ENCODE results near the gene TPD52L1. TPM values are rescaled to one million over a fixed set of nuclear protein-coding genes. Genes with fewer than 3 reads are reported as not detected.

Gene TPD52L1
- total and polyA plus RNA-seq, 2 of the 13 experiments (the other 11 are each of a cell fraction or from before 2014, with no cell fraction given), result 0.49 to 0.53 TPM

GRCh38 chr6:125165776-125166175 lies 12.2 kb downstream of the TPD52L1 start (continued):
- no peak for TF ChIP-seq CSRNP2 (CRISPR knock-in tag; conservative IDR thresholded peaks at IDR 0.05; ENCODE audit: low read depth)

GRCh38 chr6:125166711-125167110 lies 13.1 kb downstream of the TPD52L1 start:
- no TSS peak for BruUV-seq (replicated peaks)
- Histone ChIP-seq H4K20me1 (ENCODE audit: insufficient read depth, low read length) (no peaks in the 10 kb centered on the region), H3K27ac (ENCODE audit: extremely low read length, insufficient read depth, low read length) (no peak overlapping the region), H3K9ac (ENCODE audit: insufficient read depth, low read depth, low read length) (no peak overlapping the region), H3K4me3 (replicated peaks in 1 of 3; ENCODE audit: insufficient read depth in 1 of 3, low read depth in 2 of 3, low read length in 3 of 3) (no peak overlapping the region), H3K4me1 (ENCODE audit: insufficient read depth, low read length) (no peaks in the 10 kb centered on the region), H2AFZ (ENCODE audit: low read length) (no peak overlapping the region), H3K27me3 (ENCODE audit: control insufficient read depth in 1 of 2, insufficient read depth in 2 of 2, low read length in 2 of 2) (no peaks in the 10 kb centered on the region), H3K36me3 (replicated peaks in 1 of 2; ENCODE audit: control insufficient read depth in 1 of 2, insufficient read depth in 2 of 2, low read length in 2 of 2) (no peaks in the 10 kb centered on the region), H3K9me3 (ENCODE audit: low read length) (no peaks in the 10 kb centered on the region), H3K4me2 (ENCODE audit: low read depth, low read length) (no peak overlapping the region), H3K79me2 (ENCODE audit: insufficient read depth, low read length) (no peaks in the 10 kb centered on the region)
- FAIRE-seq (no peak), DNase-seq (ENCODE audit: low spot score) (no peak), ATAC-seq (no peak)
- in situ Hi-C loops (cut with HindIII; ENCODE audit: extremely low pct_ligation_motif_present, low pct_unique_long_range_greater_than_20kb), result no loop called here
- 4% methylated on average over 3 of the region's 3 CpGs for WGBS (ENCODE audit: low lambda C conversion rate)
- TF ChIP-seq NCOA5 (CRISPR knock-in tag; IDR thresholded peaks at IDR 0.05) (no peak), JARID2 (CRISPR knock-in tag; IDR thresholded peaks at IDR 0.05; ENCODE audit: insufficient replicate concordance) (no peak), TBX2 (CRISPR knock-in tag; IDR thresholded peaks at IDR 0.05; ENCODE audit: borderline replicate concordance) (no peak), ZNF644 (CRISPR knock-in tag; IDR thresholded peaks at IDR 0.05; ENCODE audit: low read depth) (no peak), GABPB1 (CRISPR knock-in tag; IDR thresholded peaks at IDR 0.05) (no peak), ZNF501 (CRISPR knock-in tag; IDR thresholded peaks at IDR 0.05) (no peak), ZBTB7A (CRISPR knock-in tag; IDR thresholded peaks at IDR 0.05) (no peak), NONO (IDR thresholded peaks at IDR 0.05) (no peak), NONO (CRISPR knock-in tag; conservative IDR thresholded peaks at IDR 0.05) (no peak), CEBPB (IDR thresholded peaks at IDR 0.05; ENCODE audit: borderline replicate concordance, low read depth, low read length) (no peak), FOXA1 (IDR thresholded peaks at IDR 0.05) (no peak), FOXA1 (CRISPR knock-in tag; IDR thresholded peaks at IDR 0.05) (no peak), SMYD3 (CRISPR knock-in tag; IDR thresholded peaks at IDR 0.05) (no peak), ZBTB4 (CRISPR knock-in tag; IDR thresholded peaks at IDR 0.05; ENCODE audit: borderline replicate concordance) (no peak)
- ChIA-PET POLR2A (no interaction called here), CTCF (ENCODE audit: low intra/inter-chr PET ratio, low total read pairs) (no interaction called here)
- intact Hi-C loops (cut with micrococcal nuclease; ENCODE audit: unreplicated experiment), result no loop called here
